Neutrophil (primary cell): ENCODE results near the gene MAP1LC3A.

Experiments
- H3K27ac ChIP-seq: fragments of 200-600 bp; sonication (generic); 2 replicates; pipeline ENCODE4 v1.5.1; 2016; ENCODE audit warnings: mild to moderate bottlenecking, moderate library complexity
- H3K27me3 ChIP-seq: fragments of 200-600 bp; sonication (generic); 2 replicates; pipeline ENCODE4 v1.6.0; 2016; ENCODE audit warnings: mild to moderate bottlenecking
- H3K36me3 ChIP-seq: fragments of 200-600 bp; sonication (generic); 2 replicates; pipeline ENCODE4 v1.5.1; 2017
- H3K4me1 ChIP-seq, 2 experiments: fragments of 200-600 bp in 1 of 2; sonication (generic) in 1 of 2; 1 replicate in 1 of 2; 2 replicates in 1 of 2; pipeline versions ENCODE4 v1.5.1 to v1.6.1; 2013 to 2016; ENCODE audit warnings: low read depth in 1 of 2, low read length in 1 of 2, mild to moderate bottlenecking in 1 of 2, moderate library complexity in 1 of 2; ENCODE audit not compliant: control insufficient read depth in 1 of 2, insufficient read depth in 1 of 2
- H3K4me3 ChIP-seq, 2 experiments: fragments of 200-600 bp in 1 of 2; sonication (generic) in 1 of 2; 1 replicate in 1 of 2; 2 replicates in 1 of 2; pipeline ENCODE4 v1.5.1; 2013 to 2016; ENCODE audit warnings: low read depth in 1 of 2, low read length in 1 of 2, mild to moderate bottlenecking in 1 of 2, moderate library complexity in 1 of 2
- H3K9me3 ChIP-seq: fragments of 200-600 bp; sonication (generic); 2 replicates; pipeline ENCODE4 v1.5.1; 2016
- TF ChIP-seq, protein P1 (sequence below): fragments of 200-600 bp; sonication (generic); IDR thresholded peaks from 2 replicates; pipeline ENCODE4 v1.5.1; 2016; ENCODE audit warnings: antibody characterized with exemption

Gene MAP1LC3A

DNA sequence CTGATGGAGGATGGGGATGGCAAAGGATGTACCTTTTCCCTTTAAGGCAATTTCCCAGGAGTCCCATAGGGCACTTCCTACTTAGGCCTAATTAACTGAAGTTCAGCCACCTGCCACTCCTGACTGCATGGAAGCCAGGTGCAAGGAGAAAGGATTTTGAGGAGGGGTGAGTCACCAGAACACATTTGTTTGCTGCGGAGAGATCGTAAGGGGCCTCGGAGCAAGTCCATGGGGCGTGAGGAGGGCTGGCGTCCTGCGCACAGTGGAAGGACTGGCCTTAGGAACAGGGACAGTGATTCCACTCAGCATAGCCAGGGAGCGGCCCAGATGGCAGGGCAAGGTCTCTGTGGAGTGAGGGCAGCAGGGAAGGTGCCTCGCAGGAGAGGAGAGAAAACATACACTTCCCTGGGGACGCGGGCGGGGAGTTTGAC lies 11.8 kb upstream of the MAP1LC3A start:
- TF ChIP-seq, protein P1, sequence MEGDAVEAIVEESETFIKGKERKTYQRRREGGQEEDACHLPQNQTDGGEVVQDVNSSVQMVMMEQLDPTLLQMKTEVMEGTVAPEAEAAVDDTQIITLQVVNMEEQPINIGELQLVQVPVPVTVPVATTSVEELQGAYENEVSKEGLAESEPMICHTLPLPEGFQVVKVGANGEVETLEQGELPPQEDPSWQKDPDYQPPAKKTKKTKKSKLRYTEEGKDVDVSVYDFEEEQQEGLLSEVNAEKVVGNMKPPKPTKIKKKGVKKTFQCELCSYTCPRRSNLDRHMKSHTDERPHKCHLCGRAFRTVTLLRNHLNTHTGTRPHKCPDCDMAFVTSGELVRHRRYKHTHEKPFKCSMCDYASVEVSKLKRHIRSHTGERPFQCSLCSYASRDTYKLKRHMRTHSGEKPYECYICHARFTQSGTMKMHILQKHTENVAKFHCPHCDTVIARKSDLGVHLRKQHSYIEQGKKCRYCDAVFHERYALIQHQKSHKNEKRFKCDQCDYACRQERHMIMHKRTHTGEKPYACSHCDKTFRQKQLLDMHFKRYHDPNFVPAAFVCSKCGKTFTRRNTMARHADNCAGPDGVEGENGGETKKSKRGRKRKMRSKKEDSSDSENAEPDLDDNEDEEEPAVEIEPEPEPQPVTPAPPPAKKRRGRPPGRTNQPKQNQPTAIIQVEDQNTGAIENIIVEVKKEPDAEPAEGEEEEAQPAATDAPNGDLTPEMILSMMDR: no peak
- Histone ChIP-seq H3K36me3 (peaks cover 8% of the 10 kb centered on the region), H3K4me1 (peaks cover 8 to 12% of the 10 kb centered on the region in 2 experiments), H3K9me3 (no peaks in the 10 kb centered on the region), H3K27ac (no peak overlapping the region), H3K27me3 (peaks cover 13% of the 10 kb centered on the region), H3K4me3 (no peak overlapping the region)

DNA sequence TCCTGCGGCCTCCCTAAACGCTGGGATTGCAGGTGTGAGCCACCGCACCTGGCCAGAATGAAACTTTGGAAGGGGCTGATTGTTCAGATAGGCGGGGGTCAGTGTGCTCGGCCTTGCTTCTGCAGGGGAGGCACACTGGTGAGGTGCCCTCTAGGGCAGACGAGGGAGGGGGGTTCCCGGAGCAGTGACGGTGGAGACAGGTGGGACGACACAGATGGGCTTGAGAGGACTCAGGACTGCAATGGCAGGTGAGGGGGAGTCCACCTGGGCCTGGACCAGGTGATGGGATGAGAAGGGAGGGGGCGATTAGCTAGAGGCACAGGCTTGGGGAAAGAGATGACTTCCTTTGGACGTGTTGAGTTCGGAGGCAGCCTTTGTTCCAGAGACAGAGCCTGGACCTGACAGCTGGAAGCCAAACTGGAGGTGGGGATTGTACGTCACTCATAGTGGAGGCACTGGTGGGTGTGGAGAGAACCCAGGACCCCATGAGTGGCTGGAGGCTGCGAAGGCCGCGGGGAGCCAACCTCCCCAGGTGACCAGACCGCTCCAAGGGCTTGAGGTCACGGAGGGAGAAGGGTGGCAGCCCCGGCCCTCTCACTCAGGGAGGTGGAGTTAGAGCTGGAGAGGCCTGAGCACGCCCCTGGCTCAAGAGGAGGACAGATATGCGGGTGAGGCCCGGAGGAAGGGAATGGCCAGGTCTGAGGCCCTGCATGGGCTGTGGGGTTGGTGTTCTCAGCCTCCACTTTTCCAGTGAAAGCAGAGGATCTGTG lies 10.5 kb upstream of the MAP1LC3A start:
- H3K9me3 ChIP-seq: no peaks in the 10 kb centered on the region
- H3K36me3 ChIP-seq: no peaks in the 10 kb centered on the region
- H3K4me3 ChIP-seq: no peak overlapping the region
- no peak overlapping the region for H3K27ac ChIP-seq
- TF ChIP-seq, protein P1: no peak
- H3K27me3 ChIP-seq: peaks cover 13% of the 10 kb centered on the region
- H3K4me1 ChIP-seq: peaks cover 8 to 12% of the 10 kb centered on the region in 2 experiments

DNA sequence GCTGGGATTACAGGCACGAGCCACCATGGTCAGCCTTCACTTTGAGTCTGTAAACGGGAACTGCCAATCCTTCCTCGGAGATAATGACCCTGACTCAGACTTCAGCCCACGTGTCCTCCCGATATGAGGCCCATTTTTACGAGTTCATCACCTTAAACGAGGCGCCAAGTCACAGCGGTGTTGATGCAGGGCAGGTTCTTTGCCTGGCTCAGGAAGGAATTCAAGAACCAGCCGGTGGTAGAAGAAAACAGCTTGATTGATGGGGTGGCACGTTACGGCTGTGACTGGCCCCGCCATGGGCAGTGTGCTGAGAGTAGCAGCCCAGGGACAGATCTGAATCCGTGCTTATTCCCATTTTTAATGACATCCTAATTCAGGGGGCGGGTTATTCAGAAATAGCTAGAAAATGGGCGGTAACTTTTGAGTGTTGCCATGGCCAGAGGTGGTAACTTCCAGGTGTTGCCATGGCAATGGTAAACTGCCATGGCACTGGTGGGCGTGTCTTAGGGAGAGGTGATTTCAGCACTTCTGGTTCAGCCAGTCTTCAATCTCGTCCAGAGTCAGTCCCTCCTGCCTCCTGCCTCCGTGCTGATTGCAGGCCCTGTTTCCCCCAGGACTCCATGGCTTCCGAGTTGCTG lies 9.1 kb upstream of the MAP1LC3A start:
- Histone ChIP-seq H3K4me3 (no peak overlapping the region), H3K9me3 (no peaks in the 10 kb centered on the region), H3K36me3 (no peaks in the 10 kb centered on the region), H3K4me1 (peaks cover 4 to 10% of the 10 kb centered on the region in 2 experiments), H3K27ac (no peak overlapping the region), H3K27me3 (peaks cover 11% of the 10 kb centered on the region)
- TF ChIP-seq, protein P1: no peak

DNA sequence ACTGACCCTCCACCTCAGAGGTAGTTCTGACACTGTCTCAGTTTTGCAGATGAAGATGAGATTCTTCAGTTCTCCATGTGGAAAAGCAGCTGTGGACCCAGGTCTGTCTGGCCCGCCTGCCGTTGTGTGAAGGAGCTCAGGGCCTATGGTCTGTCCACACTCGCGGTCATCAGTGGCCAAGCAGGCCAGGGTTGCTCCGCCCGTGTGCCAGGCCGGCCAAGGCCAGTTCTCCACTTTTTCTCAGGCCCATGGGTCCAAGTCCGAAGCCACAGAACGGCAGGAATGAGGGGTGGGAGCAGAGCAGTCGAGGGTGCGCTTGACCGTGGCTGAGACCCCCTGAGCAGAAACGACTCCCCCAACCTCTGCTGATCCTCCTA lies 8.6 kb upstream of the MAP1LC3A start:
- Histone ChIP-seq H3K4me1 (peaks cover 0 to 5% of the 10 kb centered on the region in 2 experiments), H3K27me3 (peaks cover 6% of the 10 kb centered on the region), H3K4me3 (no peak overlapping the region), H3K27ac (no peak overlapping the region), H3K36me3 (no peaks in the 10 kb centered on the region), H3K9me3 (no peaks in the 10 kb centered on the region)
- TF ChIP-seq, protein P1: no peak

DNA sequence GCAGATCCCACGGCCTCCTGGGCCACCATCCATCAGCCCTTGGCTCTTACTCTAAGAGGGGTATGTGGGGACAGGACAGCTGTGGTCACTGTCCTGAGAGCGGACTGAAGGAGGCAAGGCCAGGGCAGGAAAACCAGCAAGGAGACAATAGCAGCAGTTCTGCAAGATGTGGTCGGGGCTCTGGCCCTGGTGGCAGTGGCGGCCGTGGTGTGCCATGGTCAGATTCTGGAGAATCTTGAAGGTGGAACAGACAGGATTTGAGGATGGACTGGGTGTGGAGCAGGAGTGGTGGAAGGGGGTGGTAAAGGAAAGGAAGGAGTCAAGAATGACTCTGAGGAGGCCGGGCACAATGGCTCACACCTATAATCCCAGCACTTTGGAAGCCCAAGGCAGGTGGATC lies 5.9 kb upstream of the MAP1LC3A start:
- Histone ChIP-seq H3K27me3 (no peaks in the 10 kb centered on the region), H3K4me1 (peaks cover 1 to 8% of the 10 kb centered on the region in 2 experiments), H3K4me3 (no peak overlapping the region), H3K36me3 (no peaks in the 10 kb centered on the region), H3K27ac (no peak overlapping the region), H3K9me3 (no peaks in the 10 kb centered on the region)
- TF ChIP-seq, protein P1: no peak
